ENCODE measurements around the gene DENND1A. TPM values are rescaled to one million over a fixed set of nuclear protein-coding genes. Genes with fewer than 3 reads are reported as not detected.

DENND1A gene
- total and polyA plus RNA-seq, 8 donors = 4.4 to 109 (median 21.4) TPM

DNA sequence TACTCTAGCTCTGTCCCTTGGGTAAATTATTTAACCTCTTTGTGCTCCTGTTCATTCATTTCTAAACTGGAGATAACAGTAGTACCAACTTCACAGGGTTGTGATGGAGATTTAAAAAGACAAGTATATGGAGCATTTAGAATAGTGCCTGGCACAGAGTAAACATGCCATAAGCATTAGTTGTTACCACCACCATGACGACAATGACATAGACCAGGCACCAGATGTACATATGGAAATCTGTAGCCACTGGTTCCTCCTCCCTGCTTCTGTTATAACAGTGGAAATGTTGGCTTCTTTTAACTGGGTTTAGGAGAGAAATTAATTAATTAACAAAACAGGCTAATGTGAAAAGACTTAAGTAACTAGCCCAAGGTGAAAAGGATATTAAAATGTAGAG is 217.5 kb downstream of the DENND1A start:
- Histone ChIP-seq H3K9me3 (no peaks in the 10 kb centered on the region), H3K4me1 (peaks cover 0 to 2% (median 0%) of the 10 kb centered on the region in 4 donors), H3K4me3 (no peak overlapping the region), H3K36me3 (no peaks in the 10 kb centered on the region), H3K27me3 (no peaks in the 10 kb centered on the region), H3K27ac (no peak overlapping the region)
- DNase-seq = no peak
- 91 to 100% (median 99%) methylated on average over 1 of the region's 1 CpG for WGBS, 5 donors
- intact Hi-C loops (cut with DNase I; ENCODE audit: low total_unique reads) = no loop called here
- TF ChIP-seq POLR2A (IDR thresholded peaks at IDR 0.05) (no peak), EP300 (IDR thresholded peaks at IDR 0.05) (no peak), POLR2AphosphoS5 (IDR thresholded peaks at IDR 0.05) (no peak)
- TF ChIP-seq, protein P1, sequence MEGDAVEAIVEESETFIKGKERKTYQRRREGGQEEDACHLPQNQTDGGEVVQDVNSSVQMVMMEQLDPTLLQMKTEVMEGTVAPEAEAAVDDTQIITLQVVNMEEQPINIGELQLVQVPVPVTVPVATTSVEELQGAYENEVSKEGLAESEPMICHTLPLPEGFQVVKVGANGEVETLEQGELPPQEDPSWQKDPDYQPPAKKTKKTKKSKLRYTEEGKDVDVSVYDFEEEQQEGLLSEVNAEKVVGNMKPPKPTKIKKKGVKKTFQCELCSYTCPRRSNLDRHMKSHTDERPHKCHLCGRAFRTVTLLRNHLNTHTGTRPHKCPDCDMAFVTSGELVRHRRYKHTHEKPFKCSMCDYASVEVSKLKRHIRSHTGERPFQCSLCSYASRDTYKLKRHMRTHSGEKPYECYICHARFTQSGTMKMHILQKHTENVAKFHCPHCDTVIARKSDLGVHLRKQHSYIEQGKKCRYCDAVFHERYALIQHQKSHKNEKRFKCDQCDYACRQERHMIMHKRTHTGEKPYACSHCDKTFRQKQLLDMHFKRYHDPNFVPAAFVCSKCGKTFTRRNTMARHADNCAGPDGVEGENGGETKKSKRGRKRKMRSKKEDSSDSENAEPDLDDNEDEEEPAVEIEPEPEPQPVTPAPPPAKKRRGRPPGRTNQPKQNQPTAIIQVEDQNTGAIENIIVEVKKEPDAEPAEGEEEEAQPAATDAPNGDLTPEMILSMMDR (IDR thresholded peaks at IDR 0.05) = no peak

- Histone ChIP-seq H3K27ac (no peak overlapping the region), H3K9me3 (no peaks in the 10 kb centered on the region), H3K4me1 (no peaks in the 10 kb centered on the region), H3K36me3 (no peaks in the 10 kb centered on the region), H3K4me3 (no peak overlapping the region), H3K27me3 (no peaks in the 10 kb centered on the region)
- 47 to 80% (median 77%) methylated on average over 1 of the region's 1 CpG for WGBS, 5 donors
- TF ChIP-seq EP300 (IDR thresholded peaks at IDR 0.05) = no peak
- no peak for TF ChIP-seq POLR2AphosphoS5 (IDR thresholded peaks at IDR 0.05)
- TF ChIP-seq, protein P1 (IDR thresholded peaks at IDR 0.05) = no peak
- TF ChIP-seq POLR2A (IDR thresholded peaks at IDR 0.05) = no peak
- intact Hi-C loops (cut with DNase I; ENCODE audit: low total_unique reads) = no loop called here
- no peak for DNase-seq
Observed at GRCh38 chr9:123710299-123710698, 219.6 kb downstream of the DENND1A start.

DNA sequence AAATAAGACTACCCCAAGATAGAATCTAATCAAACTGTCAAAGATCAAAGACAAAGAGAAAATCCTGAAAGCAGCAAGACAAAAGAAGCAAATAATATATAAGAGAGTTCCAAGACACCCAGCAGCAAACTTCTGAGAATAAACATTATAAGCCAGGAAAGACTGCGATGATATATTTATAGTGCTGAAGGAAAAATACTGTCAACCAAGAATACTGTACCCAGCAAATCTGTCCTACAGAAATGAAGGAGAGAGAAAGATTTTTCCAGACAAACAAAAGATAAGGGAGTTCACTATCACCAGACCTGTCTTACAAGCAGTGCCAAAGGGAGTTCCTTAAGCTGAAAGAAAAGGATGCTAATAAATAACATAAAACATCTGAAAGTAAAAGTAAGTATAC is 227.4 kb downstream of the DENND1A start:
- Histone ChIP-seq H3K9me3 (peaks cover 14 to 35% (median 24%) of the 10 kb centered on the region in 4 donors), H3K4me3 (no peak overlapping the region), H3K27ac (no peak overlapping the region), H3K36me3 (peaks cover 0 to 7% (median 0%) of the 10 kb centered on the region in 4 donors), H3K27me3 (no peaks in the 10 kb centered on the region), H3K4me1 (peaks cover 0 to 6% (median 2%) of the 10 kb centered on the region in 4 donors)
- intact Hi-C loops (cut with DNase I; ENCODE audit: low total_unique reads) = no loop called here
- 77 to 100% (median 89%) methylated on average over 1 of the region's 1 CpG for WGBS, 5 donors
- no peak for DNase-seq
- TF ChIP-seq EP300 (IDR thresholded peaks at IDR 0.05) = no peak
- TF ChIP-seq, protein P1 (IDR thresholded peaks at IDR 0.05) = no peak
- TF ChIP-seq POLR2A (IDR thresholded peaks at IDR 0.05) = no peak
- TF ChIP-seq POLR2AphosphoS5 (IDR thresholded peaks at IDR 0.05) = no peak

DNA sequence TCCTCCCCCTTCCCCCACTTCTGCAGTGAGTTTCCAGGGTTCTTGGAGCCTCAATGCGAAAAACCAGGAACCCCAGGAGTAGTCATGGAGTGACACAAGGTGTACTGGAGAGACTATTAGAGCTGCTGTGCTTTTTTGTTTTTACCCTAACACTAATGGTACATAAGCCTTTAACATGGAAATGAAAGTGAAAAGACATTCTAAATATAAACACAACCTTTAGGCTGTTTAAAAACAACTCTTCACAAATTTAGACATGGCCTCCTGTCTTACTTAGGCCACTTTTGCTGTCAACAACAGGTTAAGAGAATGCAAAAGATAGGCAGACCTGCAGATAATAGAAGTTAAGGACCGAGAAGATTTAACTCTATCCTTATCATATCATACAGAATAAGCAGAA is 232.2 kb downstream of the DENND1A start:
- Histone ChIP-seq H3K36me3 (peaks cover 0 to 3% (median 0%) of the 10 kb centered on the region in 4 donors), H3K27me3 (no peaks in the 10 kb centered on the region), H3K27ac (no peak overlapping the region), H3K4me3 (no peak overlapping the region), H3K4me1 (peaks cover 0 to 17% (median 8%) of the 10 kb centered on the region in 4 donors), H3K9me3 (peaks cover 9 to 16% (median 13%) of the 10 kb centered on the region in 4 donors)
- TF ChIP-seq EP300 (IDR thresholded peaks at IDR 0.05) = no peak
- TF ChIP-seq, protein P1 (IDR thresholded peaks at IDR 0.05) = no peak
- no peak for TF ChIP-seq POLR2AphosphoS5 (IDR thresholded peaks at IDR 0.05)
- TF ChIP-seq POLR2A (IDR thresholded peaks at IDR 0.05) = no peak
- no peak for DNase-seq
- 49 to 77% (median 62%) methylated on average over 2 of the region's 2 CpGs for WGBS, 5 donors
- intact Hi-C loops (cut with DNase I; ENCODE audit: low total_unique reads) = no loop called here
